Bronchial epithelial cell (primary cell): ENCODE results near the gene CIT. TPM values are rescaled to one million over a fixed set of nuclear protein-coding genes. Genes with fewer than 3 reads are reported as not detected.

Experiments used
- DNase-seq: peaks from one replicate; pipeline ENCODE4 v3.0.0-alpha.2; 2010; ENCODE audit warnings: low read depth
- FAIRE-seq: peaks from 2 replicates; lab custom pipeline; 2011; peaks lifted over from hg19 to GRCh38; lab: Jason Lieb, UNC
- H3K27me3 ChIP-seq: 2 replicates; pipeline ENCODE4 v1.5.1; 2011; ENCODE audit warnings: low read length; ENCODE audit not compliant: control insufficient read depth, insufficient read depth
- H3K36me3 ChIP-seq: 2 replicates; pipeline ENCODE4 v1.5.1; 2011; ENCODE audit warnings: low read length; ENCODE audit not compliant: control insufficient read depth, insufficient read depth
- H3K4me3 ChIP-seq: 2 replicates; pipeline ENCODE4 v1.5.1; 2011; ENCODE audit warnings: mild to moderate bottlenecking, low read depth, low read length, control low read depth
- CTCF ChIP-seq: IDR thresholded peaks from 2 replicates; pipeline ENCODE4 v1.5.1; 2011; ENCODE audit warnings: mild to moderate bottlenecking, moderate library complexity, low read length, control low read depth, inconsistent platforms; ENCODE audit not compliant: insufficient read depth, severe bottlenecking
- total RNA-seq: library from RNA; depleted of rRNA; stranded (reverse); fragments of >200 nt; gene quantifications from 2 replicates; pipeline ENCODE4 v1.2.1, GENCODE V29; 2014

CIT gene
- total RNA-seq, 1 donor from 2014 or later = 0.79 TPM

GRCh38 chr12:119721306-119721705 lies 155.8 kb downstream of the CIT start:
- DNase-seq (no peak), FAIRE-seq (no peak)
- no peaks in the 10 kb centered on the region for H3K36me3 ChIP-seq
- no peaks in the 10 kb centered on the region for H3K27me3 ChIP-seq
- H3K4me3 ChIP-seq = no peak overlapping the region
- TF ChIP-seq CTCF = no peak

- TF ChIP-seq CTCF = no peak
These were observed 156.8 kb downstream of the CIT start for GRCh38 chr12:119720349-119720748.

GRCh38 chr12:119718141-119718540 lies 159.0 kb downstream of the CIT start:
- Histone ChIP-seq H3K36me3 (no peaks in the 10 kb centered on the region), H3K27me3 (no peaks in the 10 kb centered on the region), H3K4me3 (no peak overlapping the region)
- DNase-seq = no peak
- TF ChIP-seq CTCF = no peak
- no peak for FAIRE-seq

More at GRCh38 chr12:119720349-119720748, 156.8 kb downstream of the CIT start:
- FAIRE-seq (no peak), DNase-seq (no peak)
- Histone ChIP-seq H3K4me3 (no peak overlapping the region), H3K36me3 (no peaks in the 10 kb centered on the region), H3K27me3 (no peaks in the 10 kb centered on the region)

- FAIRE-seq = no peak
- TF ChIP-seq CTCF = no peak
- Histone ChIP-seq H3K36me3 (no peaks in the 10 kb centered on the region), H3K4me3 (no peak overlapping the region), H3K27me3 (no peaks in the 10 kb centered on the region)
- DNase-seq = peak; percentile 76
These were observed 161.9 kb downstream of the CIT start for GRCh38 chr12:119715268-119715620.

GRCh38 chr12:119714614-119715267 lies 162.4 kb downstream of the CIT start:
- no peak for FAIRE-seq
- no peak for TF ChIP-seq CTCF
- DNase-seq = no peak
- Histone ChIP-seq H3K4me3 (no peak overlapping the region), H3K27me3 (no peaks in the 10 kb centered on the region), H3K36me3 (no peaks in the 10 kb centered on the region)

- FAIRE-seq = no peak
- Histone ChIP-seq H3K36me3 (no peaks in the 10 kb centered on the region), H3K27me3 (no peaks in the 10 kb centered on the region), H3K4me3 (no peak overlapping the region)
- DNase-seq = no peak
- no peak for TF ChIP-seq CTCF
These were observed 163.5 kb downstream of the CIT start for GRCh38 chr12:119713551-119714031.
